RWPE2 (cell line): Measurements from ENCODE around the gene ARHGEF4.
"Not testable (repeated sequence)": the region's sequence is repeated elsewhere in the genome, so short reads cannot be mapped to it uniquely, and the experiment has no call there.

ENCODE experiments used
- ATAC-seq: fragments of 200-7000 bp; cut with Tn5 transposase; 3 replicates; pipeline ENCODE4 v1.9.1; 2021; ENCODE audit warnings: low read depth
- DNase-seq: peaks from one replicate; pipeline ENCODE4 v3.0.0-alpha.2; 2020; ENCODE audit warnings: low spot score
- H3K27ac ChIP-seq: fragments of 450-650 bp; 2 replicates; pipeline ENCODE4 v1.5.1; 2017; ENCODE audit warnings: mild to moderate bottlenecking; ENCODE audit not compliant: poor library complexity, severe bottlenecking
- H3K27me3 ChIP-seq: fragments of 250-450 bp; sonication (Bioruptor Pico); 2 replicates; pipeline ENCODE4 v1.5.1; 2021; ENCODE audit warnings: mild to moderate bottlenecking, moderate library complexity; ENCODE audit not compliant: insufficient read depth, poor library complexity, severe bottlenecking
- H3K36me3 ChIP-seq: fragments of 250-450 bp; sonication (Bioruptor Pico); 2 replicates; pipeline ENCODE4 v1.5.1; 2020; ENCODE audit warnings: low read depth, mild to moderate bottlenecking, moderate library complexity
- H3K4me1 ChIP-seq: fragments of 250-450 bp; sonication (Bioruptor Pico); 2 replicates; pipeline ENCODE4 v1.5.1; 2021; ENCODE audit warnings: mild to moderate bottlenecking, moderate library complexity; ENCODE audit not compliant: insufficient read depth, poor library complexity, severe bottlenecking
- H3K4me3 ChIP-seq: fragments of 250-450 bp; sonication (Bioruptor Pico); 2 replicates; pipeline ENCODE4 v1.5.1; 2021; ENCODE audit warnings: mild to moderate bottlenecking, moderate library complexity; ENCODE audit not compliant: severe bottlenecking
- H3K9me3 ChIP-seq: fragments of 250-450 bp; sonication (Bioruptor Pico); 2 replicates; pipeline ENCODE4 v1.5.1; 2021; ENCODE audit warnings: mild to moderate bottlenecking, moderate library complexity; ENCODE audit not compliant: severe bottlenecking
- TF ChIP-seq, protein P1 (sequence below): fragments of 450-650 bp; IDR thresholded peaks from one replicate; pipeline ENCODE4 v1.5.1; 2017; ENCODE audit warnings: mild to moderate bottlenecking, moderate library complexity; ENCODE audit not compliant: poor library complexity, severe bottlenecking

ARHGEF4 gene

DNA sequence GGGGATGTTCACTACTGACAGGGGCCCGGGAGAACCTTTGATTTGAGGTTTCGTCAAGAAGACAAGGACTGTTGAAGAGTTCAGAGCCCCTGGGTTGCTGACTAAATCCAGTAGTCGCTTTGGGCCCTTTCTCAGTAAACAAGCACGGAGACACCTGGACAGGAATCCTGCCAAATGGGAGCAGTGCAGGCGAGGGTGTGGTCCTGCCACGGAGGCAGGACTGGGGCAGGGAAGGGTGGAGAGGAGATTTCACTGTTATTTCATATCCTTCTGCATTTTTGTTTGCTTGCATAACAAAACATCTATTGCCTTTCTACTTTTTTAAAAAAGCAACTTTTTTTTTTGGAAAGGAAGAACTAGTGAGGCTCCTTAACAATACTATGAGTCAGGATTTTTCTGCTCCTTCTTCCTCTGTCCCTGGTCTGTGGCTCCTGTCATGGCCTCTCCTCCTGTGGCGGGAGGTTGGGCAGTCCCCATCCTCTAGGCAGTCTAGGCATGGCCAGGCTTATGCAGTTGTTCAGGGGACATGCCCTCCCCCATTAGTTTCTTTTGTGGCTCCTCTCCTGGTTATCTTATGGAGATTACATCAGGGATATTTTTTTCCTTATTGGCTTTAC lies 57.7 kb downstream of the ARHGEF4 start:
- ATAC-seq (peak; percentile 88), DNase-seq (no peak)
- H3K9me3 ChIP-seq: no peaks in the 10 kb centered on the region
- TF ChIP-seq, protein P1, sequence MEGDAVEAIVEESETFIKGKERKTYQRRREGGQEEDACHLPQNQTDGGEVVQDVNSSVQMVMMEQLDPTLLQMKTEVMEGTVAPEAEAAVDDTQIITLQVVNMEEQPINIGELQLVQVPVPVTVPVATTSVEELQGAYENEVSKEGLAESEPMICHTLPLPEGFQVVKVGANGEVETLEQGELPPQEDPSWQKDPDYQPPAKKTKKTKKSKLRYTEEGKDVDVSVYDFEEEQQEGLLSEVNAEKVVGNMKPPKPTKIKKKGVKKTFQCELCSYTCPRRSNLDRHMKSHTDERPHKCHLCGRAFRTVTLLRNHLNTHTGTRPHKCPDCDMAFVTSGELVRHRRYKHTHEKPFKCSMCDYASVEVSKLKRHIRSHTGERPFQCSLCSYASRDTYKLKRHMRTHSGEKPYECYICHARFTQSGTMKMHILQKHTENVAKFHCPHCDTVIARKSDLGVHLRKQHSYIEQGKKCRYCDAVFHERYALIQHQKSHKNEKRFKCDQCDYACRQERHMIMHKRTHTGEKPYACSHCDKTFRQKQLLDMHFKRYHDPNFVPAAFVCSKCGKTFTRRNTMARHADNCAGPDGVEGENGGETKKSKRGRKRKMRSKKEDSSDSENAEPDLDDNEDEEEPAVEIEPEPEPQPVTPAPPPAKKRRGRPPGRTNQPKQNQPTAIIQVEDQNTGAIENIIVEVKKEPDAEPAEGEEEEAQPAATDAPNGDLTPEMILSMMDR: no peak
- H3K4me1 ChIP-seq: peaks cover 12% of the 10 kb centered on the region
- H3K27ac ChIP-seq: peak overlapping the region; percentile 70
- no peaks in the 10 kb centered on the region for H3K27me3 ChIP-seq
- no peaks in the 10 kb centered on the region; the same call in 1 of the 2 replicates for H3K36me3 ChIP-seq
- H3K4me3 ChIP-seq: no peak overlapping the region

DNA sequence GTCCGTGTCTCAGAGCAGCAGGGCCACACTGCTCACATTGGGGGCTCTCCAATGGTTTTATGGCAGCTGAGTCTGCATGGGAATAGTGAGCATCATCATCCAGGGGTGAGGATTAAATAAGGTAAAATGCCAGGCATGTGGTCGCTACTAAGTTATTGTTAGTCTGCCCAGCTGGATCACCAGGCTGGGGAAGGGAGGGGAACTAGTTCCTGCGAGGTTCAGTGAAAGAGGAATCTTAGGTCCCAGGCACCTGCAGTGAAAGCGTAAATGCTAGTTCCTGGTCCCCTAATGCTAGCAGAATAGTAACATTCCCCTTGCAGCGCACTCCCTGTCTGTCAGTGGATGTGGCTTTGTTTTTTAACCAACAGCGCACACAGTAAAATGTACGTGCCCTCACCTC lies 60.1 kb downstream of the ARHGEF4 start:
- Histone ChIP-seq H3K4me3 (no peak overlapping the region), H3K27me3 (no peaks in the 10 kb centered on the region), H3K9me3 (no peaks in the 10 kb centered on the region), H3K4me1 (peaks cover 12% of the 10 kb centered on the region), H3K27ac (no peak overlapping the region), H3K36me3 (no peaks in the 10 kb centered on the region; the same call in 1 of the 2 replicates)
- TF ChIP-seq, protein P1: no peak
- no peak for DNase-seq
- ATAC-seq: no peak

DNA sequence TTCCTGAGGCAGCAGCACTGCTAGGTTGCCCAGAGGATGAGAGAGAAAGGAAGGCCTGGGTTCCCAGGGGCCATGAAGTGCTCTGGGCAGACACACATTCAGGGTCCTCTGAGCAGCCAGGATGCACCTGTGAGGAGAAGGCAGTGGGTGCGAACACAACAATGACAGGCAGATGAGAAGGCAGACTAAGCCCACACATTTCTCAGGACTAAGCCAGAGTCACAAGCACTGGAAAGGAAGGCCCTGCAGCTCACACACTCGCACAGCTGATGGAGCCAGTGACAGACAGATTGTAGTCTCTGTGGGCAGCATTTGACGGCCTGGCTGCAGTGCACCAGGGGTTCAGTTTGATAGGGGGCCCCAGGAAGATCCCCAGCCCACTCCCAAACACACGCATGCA lies 61.8 kb downstream of the ARHGEF4 start:
- ATAC-seq (no peak), DNase-seq (no peak)
- H3K27me3 ChIP-seq: no peaks in the 10 kb centered on the region
- H3K36me3 ChIP-seq: no peaks in the 10 kb centered on the region; the same call in 1 of the 2 replicates
- no peak overlapping the region for H3K27ac ChIP-seq
- H3K4me3 ChIP-seq: no peak overlapping the region
- TF ChIP-seq, protein P1: no peak
- peaks cover 12% of the 10 kb centered on the region for H3K4me1 ChIP-seq
- no peaks in the 10 kb centered on the region for H3K9me3 ChIP-seq

DNA sequence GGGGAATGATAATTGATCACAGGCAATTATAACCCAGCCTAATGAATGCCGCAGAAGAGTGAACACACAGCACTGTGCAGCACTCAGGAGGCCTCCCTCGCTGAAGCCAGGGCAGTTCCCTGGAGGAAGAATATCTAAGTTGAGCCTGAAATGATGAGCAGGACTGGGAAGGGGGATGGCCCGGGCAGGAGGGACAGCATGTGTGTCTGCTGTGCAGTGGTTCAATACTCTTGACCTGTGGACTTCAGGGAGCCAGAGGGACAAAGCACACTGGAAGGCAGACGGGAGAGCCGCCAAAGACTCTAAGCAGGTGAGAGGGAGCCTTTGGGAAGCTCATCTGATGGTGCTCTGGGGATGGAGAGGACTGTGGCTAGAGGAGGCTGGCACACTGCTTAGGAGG lies 62.6 kb downstream of the ARHGEF4 start:
- H3K36me3 ChIP-seq: no peaks in the 10 kb centered on the region; the same call in 1 of the 2 replicates
- no peak overlapping the region for H3K4me3 ChIP-seq
- no peaks in the 10 kb centered on the region for H3K9me3 ChIP-seq
- TF ChIP-seq, protein P1: no peak
- H3K27ac ChIP-seq: no peak overlapping the region
- DNase-seq (no peak), ATAC-seq (no peak)
- peaks cover 9% of the 10 kb centered on the region for H3K4me1 ChIP-seq
- H3K27me3 ChIP-seq: no peaks in the 10 kb centered on the region

DNA sequence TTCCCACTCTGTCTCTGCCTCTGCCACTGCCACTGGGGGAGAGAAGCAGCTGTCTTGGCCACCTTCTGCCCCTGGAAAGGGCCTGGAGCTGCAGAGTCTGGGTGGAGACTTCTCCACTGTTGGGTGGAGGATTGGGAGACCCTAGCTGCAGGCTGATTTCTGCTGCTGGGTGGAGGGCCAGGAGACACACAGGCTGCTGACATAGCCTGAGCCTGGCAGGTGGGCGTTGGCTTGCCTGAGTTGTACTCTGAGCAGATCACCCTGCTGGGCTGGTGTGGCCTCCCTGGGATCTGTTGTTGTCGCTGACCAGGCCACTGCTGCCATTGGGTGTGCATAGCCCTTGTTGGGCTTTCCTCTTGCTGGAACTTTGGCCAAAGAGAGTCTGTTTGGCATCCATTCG lies 64.3 kb downstream of the ARHGEF4 start:
- ATAC-seq: no peak
- no peaks in the 10 kb centered on the region for H3K4me1 ChIP-seq

DNA sequence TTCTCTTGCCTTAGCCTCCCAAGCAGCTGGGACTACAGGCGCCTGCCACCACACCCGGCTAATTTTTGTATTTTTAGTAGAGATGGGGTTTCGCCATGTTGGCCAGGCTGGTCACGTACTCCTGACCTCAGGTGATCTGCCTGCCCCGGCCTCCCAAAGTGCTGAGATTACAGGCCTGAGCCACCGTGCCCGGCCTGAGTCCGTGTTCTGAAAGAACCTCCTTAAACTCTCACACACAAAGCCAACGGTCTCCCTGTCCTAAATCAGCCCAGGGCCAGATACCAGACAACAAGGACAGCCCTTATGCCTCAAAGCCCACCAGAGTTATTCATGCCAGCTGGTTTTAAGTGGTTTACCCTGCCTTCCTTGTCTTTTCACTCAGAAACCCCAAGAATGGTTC lies 64.9 kb downstream of the ARHGEF4 start:
- DNase-seq: not testable (repeated sequence)

More for the DNA sequence above, 64.3 kb downstream of the ARHGEF4 start:
- H3K27ac ChIP-seq: no peak overlapping the region
- no peak overlapping the region for H3K4me3 ChIP-seq
- H3K9me3 ChIP-seq: peaks cover 3% of the 10 kb centered on the region
- no peaks in the 10 kb centered on the region for H3K27me3 ChIP-seq
- H3K36me3 ChIP-seq: no peaks in the 10 kb centered on the region; the same call in 1 of the 2 replicates
- TF ChIP-seq, protein P1: no peak
- DNase-seq: no peak

More for the DNA sequence above, 64.9 kb downstream of the ARHGEF4 start:
- ATAC-seq, H3K36me3 ChIP-seq, H3K9me3 ChIP-seq, H3K4me1 ChIP-seq, H3K27ac ChIP-seq, H3K27me3 ChIP-seq, H3K4me3 ChIP-seq: not testable (repeated sequence)
